ENCODE results near the gene NDC80.

DNA sequence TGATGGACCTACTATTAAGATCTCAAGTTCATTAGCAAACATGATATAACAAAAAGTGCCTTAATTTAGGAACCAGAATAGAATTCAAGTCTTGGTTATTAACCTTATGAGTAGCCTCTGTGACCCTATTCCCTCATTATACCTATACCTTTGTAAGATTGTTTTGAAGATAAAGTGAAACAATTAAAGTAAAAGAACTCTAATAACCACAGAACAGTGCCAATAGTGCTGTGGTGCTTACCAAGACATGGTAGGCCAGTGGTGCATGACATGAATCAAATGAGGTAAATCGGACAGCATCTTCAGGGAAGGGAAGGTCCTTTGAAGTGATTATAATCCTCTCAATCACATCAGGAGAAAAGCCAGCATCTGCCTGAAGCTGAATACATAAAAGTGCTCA is 36.5 kb upstream of the NDC80 start:
- TF ChIP-seq, protein P1, sequence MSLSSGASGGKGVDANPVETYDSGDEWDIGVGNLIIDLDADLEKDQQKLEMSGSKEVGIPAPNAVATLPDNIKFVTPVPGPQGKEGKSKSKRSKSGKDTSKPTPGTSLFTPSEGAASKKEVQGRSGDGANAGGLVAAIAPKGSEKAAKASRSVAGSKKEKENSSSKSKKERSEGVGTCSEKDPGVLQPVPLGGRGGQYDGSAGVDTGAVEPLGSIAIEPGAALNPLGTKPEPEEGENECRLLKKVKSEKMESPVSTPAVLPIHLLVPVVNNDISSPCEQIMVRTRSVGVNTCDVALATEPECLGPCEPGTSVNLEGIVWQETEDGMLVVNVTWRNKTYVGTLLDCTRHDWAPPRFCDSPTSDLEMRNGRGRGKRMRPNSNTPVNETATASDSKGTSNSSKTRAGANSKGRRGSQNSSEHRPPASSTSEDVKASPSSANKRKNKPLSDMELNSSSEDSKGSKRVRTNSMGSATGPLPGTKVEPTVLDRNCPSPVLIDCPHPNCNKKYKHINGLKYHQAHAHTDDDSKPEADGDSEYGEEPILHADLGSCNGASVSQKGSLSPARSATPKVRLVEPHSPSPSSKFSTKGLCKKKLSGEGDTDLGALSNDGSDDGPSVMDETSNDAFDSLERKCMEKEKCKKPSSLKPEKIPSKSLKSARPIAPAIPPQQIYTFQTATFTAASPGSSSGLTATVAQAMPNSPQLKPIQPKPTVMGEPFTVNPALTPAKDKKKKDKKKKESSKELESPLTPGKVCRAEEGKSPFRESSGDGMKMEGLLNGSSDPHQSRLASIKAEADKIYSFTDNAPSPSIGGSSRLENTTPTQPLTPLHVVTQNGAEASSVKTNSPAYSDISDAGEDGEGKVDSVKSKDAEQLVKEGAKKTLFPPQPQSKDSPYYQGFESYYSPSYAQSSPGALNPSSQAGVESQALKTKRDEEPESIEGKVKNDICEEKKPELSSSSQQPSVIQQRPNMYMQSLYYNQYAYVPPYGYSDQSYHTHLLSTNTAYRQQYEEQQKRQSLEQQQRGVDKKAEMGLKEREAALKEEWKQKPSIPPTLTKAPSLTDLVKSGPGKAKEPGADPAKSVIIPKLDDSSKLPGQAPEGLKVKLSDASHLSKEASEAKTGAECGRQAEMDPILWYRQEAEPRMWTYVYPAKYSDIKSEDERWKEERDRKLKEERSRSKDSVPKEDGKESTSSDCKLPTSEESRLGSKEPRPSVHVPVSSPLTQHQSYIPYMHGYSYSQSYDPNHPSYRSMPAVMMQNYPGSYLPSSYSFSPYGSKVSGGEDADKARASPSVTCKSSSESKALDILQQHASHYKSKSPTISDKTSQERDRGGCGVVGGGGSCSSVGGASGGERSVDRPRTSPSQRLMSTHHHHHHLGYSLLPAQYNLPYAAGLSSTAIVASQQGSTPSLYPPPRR (CRISPR knock-in tag; IDR thresholded peaks at IDR 0.05; ENCODE audit: borderline replicate concordance), result no peak
- no peak for TF ChIP-seq MEF2A (IDR thresholded peaks at IDR 0.05; ENCODE audit: control insufficient read depth, low read depth, low read length)
- TF ChIP-seq ZNF644 (tag; IDR thresholded peaks at IDR 0.05; ENCODE audit: low read depth), result no peak
- no peak for TF ChIP-seq TRIM24 (IDR thresholded peaks at IDR 0.05)
- TF ChIP-seq, protein P2, sequence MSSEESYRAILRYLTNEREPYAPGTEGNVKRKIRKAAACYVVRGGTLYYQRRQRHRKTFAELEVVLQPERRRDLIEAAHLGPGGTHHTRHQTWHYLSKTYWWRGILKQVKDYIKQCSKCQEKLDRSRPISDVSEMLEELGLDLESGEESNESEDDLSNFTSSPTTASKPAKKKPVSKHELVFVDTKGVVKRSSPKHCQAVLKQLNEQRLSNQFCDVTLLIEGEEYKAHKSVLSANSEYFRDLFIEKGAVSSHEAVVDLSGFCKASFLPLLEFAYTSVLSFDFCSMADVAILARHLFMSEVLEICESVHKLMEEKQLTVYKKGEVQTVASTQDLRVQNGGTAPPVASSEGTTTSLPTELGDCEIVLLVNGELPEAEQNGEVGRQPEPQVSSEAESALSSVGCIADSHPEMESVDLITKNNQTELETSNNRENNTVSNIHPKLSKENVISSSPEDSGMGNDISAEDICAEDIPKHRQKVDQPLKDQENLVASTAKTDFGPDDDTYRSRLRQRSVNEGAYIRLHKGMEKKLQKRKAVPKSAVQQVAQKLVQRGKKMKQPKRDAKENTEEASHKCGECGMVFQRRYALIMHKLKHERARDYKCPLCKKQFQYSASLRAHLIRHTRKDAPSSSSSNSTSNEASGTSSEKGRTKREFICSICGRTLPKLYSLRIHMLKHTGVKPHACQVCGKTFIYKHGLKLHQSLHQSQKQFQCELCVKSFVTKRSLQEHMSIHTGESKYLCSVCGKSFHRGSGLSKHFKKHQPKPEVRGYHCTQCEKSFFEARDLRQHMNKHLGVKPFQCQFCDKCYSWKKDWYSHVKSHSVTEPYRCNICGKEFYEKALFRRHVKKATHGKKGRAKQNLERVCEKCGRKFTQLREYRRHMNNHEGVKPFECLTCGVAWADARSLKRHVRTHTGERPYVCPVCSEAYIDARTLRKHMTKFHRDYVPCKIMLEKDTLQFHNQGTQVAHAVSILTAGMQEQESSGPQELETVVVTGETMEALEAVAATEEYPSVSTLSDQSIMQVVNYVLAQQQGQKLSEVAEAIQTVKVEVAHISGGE (CRISPR knock-in tag; IDR thresholded peaks at IDR 0.05), result no peak
- TF ChIP-seq, protein P3, sequence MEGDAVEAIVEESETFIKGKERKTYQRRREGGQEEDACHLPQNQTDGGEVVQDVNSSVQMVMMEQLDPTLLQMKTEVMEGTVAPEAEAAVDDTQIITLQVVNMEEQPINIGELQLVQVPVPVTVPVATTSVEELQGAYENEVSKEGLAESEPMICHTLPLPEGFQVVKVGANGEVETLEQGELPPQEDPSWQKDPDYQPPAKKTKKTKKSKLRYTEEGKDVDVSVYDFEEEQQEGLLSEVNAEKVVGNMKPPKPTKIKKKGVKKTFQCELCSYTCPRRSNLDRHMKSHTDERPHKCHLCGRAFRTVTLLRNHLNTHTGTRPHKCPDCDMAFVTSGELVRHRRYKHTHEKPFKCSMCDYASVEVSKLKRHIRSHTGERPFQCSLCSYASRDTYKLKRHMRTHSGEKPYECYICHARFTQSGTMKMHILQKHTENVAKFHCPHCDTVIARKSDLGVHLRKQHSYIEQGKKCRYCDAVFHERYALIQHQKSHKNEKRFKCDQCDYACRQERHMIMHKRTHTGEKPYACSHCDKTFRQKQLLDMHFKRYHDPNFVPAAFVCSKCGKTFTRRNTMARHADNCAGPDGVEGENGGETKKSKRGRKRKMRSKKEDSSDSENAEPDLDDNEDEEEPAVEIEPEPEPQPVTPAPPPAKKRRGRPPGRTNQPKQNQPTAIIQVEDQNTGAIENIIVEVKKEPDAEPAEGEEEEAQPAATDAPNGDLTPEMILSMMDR (IDR thresholded peaks at IDR 0.05 in 2 of 3, conservative IDR thresholded peaks at IDR 0.05 in 1 of 3; ENCODE audit: insufficient read depth in 2 of 3, low read depth in 1 of 3, low read length in 3 of 3), result no peak
- no peak for TF ChIP-seq ZBTB7A (IDR thresholded peaks at IDR 0.05; ENCODE audit: borderline replicate concordance, control insufficient read depth, low read depth, low read length)
- TF ChIP-seq CBFB (CRISPR knock-in tag; IDR thresholded peaks at IDR 0.05), result no peak
- TF ChIP-seq RAD21 (CRISPR knock-in tag; conservative IDR thresholded peaks at IDR 0.05 in 1 of 2, IDR thresholded peaks at IDR 0.05 in 1 of 2), result no peak
- TF ChIP-seq YY1 (IDR thresholded peaks at IDR 0.05; ENCODE audit: borderline replicate concordance in 1 of 3, control insufficient read depth in 1 of 3, extremely low read depth in 1 of 3, insufficient read depth in 3 of 3, insufficient read length in 1 of 3, insufficient replicate concordance in 2 of 3, low read depth in 1 of 3, low read length in 2 of 3), result no peak
- TF ChIP-seq, protein P4, sequence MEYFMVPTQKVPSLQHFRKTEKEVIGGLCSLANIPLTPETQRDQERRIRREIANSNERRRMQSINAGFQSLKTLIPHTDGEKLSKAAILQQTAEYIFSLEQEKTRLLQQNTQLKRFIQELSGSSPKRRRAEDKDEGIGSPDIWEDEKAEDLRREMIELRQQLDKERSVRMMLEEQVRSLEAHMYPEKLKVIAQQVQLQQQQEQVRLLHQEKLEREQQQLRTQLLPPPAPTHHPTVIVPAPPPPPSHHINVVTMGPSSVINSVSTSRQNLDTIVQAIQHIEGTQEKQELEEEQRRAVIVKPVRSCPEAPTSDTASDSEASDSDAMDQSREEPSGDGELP (CRISPR knock-in tag; IDR thresholded peaks at IDR 0.05; ENCODE audit: borderline replicate concordance), result no peak
- TF ChIP-seq, protein P5, sequence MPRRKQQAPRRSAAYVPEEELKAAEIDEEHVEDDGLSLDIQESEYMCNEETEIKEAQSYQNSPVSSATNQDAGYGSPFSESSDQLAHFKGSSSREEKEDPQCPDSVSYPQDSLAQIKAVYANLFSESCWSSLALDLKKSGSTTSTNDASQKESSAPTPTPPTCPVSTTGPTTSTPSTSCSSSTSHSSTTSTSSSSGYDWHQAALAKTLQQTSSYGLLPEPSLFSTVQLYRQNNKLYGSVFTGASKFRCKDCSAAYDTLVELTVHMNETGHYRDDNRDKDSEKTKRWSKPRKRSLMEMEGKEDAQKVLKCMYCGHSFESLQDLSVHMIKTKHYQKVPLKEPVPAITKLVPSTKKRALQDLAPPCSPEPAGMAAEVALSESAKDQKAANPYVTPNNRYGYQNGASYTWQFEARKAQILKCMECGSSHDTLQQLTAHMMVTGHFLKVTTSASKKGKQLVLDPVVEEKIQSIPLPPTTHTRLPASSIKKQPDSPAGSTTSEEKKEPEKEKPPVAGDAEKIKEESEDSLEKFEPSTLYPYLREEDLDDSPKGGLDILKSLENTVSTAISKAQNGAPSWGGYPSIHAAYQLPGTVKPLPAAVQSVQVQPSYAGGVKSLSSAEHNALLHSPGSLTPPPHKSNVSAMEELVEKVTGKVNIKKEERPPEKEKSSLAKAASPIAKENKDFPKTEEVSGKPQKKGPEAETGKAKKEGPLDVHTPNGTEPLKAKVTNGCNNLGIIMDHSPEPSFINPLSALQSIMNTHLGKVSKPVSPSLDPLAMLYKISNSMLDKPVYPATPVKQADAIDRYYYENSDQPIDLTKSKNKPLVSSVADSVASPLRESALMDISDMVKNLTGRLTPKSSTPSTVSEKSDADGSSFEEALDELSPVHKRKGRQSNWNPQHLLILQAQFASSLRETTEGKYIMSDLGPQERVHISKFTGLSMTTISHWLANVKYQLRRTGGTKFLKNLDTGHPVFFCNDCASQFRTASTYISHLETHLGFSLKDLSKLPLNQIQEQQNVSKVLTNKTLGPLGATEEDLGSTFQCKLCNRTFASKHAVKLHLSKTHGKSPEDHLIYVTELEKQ (CRISPR knock-in tag; IDR thresholded peaks at IDR 0.05), result no peak

Data from K562 (cell line).